Measurements from ENCODE around the gene ENTPD1.
"Not testable (repeated sequence)": the region's sequence is repeated elsewhere in the genome, so short reads cannot be mapped to it uniquely, and the experiment has no call there.

Gene ENTPD1

DNA sequence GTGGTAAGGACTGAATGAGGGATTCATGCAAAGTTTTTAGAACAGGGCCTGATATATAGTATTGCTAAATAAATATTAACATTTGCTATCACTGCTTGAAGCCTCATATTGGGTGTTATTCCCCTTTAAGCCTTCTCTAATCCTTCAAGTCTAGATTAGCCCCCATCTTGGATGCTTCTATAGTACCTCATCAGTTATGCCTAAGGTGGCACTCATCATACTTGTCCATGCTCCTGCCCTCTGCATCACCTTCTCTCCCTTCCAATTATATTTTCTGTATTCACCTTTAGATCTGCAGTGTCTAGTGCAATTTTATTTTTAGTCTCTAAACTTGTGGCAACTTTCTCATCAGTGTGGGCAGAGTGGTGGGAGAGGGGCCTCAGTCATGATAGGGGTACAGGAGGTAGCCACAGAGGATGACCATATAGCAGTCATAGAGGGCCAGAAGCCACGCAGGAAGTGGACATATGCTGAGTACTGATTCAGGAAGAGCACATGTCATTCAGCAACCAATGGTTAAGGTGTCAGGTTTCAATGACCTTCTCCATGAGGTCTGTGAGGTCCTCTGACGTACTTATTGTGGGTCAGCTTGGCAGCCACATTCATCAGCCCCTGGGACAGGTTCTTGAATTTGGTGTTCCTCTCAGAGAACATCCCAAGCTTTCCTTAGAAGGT lies 2.5 kb downstream of the ENTPD1 start:
- DNase-seq (ENCODE audit: low read depth, low spot score) = no peak

DNA sequence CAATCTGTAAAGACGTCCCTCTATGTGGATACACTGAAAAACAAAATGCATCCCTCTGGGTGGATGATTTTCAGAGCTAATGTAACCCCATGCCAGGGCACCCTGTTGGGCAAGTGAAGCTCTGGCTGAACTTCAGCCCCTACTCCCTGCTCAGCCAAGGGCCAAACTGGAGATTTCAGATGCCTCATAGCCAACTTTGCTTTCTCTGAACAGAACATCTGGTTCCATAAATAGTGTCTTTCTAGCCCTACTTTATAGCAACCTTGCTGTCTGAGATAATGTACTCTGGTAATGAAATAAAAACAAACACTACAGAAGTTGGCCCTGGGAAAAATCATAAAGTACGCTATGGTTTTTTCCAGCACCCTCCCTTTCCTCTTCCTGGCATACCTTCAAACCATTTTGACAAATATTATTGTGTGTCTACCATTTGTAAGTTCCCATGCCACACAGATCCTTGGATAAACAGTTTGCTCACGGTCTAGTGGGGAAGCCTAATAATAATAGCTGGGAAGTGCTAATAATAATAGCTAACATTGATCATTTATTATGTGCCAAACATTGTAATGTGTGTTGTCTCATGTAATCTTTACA lies 3.4 kb downstream of the ENTPD1 start:
- DNase-seq (ENCODE audit: low read depth, low spot score) = no peak

DNA sequence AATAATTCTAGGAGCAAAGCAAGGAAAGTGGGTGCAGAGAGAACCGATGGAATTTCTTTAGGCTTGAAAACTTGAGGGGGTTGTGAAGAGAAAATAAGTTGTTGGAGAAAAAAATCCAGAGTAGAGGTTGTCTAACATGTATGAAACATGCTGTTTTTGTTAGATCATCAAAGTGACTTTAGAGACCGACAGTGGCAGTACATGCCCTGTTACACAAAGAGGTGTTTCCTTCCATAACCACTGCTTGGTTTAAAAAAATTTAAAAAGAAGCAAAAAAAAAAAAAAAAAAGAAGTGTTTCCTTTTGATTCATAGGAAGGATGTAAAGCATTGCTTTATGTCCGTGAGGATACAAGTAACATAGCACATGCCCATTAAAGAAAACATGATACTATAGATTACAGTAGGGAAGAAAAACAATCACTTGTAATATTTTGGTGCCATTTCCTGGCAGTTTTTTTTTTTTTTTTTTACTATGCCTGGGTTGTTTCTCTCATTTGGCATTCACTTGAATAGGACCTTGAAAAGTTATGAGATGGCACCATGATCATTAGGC lies 6.1 kb downstream of the ENTPD1 start:
- DNase-seq (ENCODE audit: low read depth, low spot score) = no peak

DNA sequence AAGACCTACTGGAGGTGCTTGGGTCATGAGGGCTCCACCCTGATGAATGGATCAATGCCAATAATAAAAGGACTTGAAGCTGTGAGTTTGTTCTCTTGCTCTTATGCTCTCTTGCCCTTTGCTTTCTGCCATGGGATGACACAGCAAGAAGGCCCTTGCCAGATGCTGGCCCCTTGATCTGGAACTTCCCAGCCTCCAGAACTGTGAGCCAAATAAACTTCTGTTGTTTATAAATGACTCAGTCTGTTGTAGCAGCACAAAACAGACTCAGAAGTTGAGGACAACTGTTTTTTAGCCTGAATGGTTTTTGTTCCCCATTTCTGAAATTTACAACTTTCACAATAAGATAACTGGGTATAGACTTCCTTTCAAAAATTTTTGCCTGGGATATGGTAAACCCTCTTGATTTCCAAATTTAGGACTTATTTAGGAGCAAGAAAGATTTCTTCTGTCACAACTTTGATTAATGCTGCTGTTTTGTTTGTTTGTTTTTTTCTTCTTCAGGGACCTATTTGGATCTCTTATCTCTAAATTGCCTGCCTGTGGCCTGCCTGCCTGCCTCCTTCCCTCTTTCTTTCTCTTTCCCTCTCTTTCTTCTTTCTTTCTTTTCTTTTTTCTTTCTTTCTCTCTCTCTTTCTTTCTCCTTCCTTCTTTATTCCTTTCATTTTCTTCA lies 12.1 kb downstream of the ENTPD1 start:
- DNase-seq (ENCODE audit: low read depth, low spot score) = peak; percentile 9

DNA sequence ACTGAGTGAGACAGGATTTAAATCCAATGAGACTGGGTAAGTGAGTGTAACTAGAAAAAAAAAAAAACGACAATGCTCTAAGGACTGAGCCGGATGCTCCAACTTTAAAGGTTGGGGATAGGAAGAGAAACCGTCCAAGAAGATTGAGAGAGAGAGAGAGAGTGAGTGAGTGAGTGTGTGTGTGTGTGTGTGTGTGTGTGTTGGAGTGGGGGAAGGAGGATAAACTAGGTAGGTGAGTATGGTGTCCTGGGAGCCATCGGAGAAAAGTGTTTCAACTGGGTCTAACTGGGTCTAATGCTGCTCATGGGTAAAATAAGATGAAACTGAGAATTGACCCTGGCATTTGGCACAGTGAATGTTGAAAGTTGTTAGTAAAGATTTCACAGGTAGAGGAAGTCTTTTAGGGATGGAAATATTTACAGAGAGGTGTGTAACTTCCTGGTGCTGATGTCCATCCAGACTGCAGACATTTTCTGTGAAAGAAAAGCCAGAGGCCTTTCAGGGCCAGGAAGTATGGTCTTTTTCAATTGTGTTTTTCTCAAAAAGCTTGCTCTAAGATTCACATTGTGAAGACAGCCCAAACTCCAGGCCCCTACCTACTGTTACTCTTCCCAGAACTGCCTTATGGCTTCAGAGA lies 14.2 kb downstream of the ENTPD1 start:
- no peak for DNase-seq (ENCODE audit: low read depth, low spot score)

DNA sequence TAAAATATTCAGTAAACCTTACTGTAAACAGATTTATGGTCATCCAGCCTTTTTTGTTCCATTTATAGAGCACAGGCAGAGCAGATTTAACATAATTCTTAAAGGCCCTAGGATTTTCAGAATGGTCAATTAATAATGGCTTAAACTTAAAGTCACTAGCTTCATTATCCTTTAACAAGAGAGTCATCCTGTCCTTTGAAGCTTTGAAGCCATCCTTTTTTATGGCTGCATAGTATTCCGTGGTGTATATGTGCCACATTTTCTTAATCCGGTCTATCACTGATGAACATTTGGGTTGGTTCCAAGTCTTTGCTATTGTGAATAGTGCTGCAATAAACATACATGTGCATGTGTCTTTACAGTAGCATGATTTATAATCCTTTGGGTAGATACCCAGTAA lies 17.5 kb downstream of the ENTPD1 start:
- DNase-seq (ENCODE audit: low read depth, low spot score) = not testable (repeated sequence)

DNA sequence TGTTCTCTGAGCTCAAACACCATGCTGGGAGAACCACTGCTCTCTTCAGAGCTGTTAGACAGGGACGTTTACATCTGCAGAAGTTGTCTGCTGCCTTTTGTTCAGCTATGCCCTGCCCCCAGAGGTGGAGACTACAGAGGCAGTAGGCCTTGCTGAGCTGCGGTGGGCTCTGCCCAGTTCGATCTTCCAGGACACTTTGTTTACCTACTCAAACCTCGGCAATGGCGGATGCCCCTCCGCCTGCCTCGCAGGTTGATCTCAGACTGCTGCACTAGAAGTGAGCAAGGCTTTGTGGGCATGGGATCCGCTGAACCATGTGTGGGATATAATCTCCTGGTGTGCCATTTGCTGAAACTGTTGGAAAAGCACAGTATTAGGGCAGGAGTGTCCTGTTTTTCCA lies 21.7 kb downstream of the ENTPD1 start:
- DNase-seq (ENCODE audit: low read depth, low spot score) = not testable (repeated sequence)

DNA sequence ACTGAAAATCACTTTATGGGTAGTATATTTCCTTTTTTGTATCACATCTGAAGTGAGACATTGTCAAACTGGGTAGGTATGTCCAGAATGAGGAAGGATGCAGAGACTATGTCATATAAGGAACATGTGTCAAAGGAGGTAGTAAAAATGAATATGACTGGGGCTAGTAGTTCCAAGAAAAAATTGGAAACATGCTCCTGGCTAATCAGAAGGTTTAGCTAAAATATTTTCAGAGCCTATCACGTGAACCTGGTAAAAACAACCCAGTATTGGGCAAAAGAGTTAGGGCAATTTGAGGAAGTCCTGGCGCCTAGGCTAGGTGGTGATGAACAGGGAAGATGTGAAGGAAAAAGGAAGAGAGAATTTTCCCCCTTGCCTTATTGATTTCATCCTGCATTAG lies 26.4 kb downstream of the ENTPD1 start:
- DNase-seq (ENCODE audit: low read depth, low spot score) = no peak

DNA sequence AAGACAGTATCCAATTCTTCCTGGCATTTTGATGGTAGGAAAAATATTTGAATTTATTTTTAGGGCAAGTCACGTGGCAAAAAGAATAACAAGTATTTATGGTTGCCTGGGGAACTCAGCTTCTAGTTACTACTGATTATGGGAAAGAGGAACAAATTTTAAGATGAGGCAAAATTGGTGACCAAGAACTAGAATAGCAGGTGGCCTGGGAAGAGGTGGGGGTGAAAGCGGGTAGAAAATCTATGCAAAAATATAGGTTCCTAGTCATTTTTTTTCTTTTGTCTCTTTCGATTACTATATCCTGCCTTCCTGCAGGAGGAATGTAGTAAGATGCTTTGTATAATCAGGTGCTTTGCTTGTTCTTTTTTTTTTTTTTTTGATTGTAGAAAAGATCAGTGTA lies 27.8 kb downstream of the ENTPD1 start:
- DNase-seq (ENCODE audit: low read depth, low spot score) = no peak

DNA sequence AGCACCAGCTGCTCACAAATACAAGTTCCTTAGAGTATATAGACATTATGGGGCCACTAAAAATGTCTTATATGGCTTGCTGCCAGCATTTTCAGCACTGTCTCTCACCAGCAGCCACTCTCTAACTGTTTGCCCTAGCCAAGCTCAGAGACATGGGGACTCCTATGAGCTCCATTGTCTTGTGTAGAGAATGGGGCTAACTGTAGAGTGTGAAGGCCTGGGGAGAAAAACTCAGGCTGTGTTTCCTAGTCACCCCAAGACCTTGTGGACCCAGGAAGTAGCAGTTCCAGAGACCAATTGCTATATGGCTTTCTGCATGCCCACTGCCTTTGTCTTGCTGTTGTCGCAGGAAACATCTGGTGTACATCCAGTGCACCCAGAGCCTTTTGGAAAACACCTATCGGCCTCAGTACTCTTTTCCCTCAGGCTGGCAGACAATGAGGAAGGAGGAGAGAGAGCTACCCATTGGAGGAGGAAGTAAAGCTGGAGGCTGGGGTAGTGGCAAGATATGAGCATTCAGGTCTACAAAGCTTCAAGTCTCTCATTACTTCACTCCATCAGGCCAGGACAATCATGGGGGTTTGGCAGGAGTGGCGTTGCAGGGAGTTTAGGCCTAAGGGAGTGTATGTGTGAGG lies 28.4 kb downstream of the ENTPD1 start:
- no peak for DNase-seq (ENCODE audit: low read depth, low spot score)

DNA sequence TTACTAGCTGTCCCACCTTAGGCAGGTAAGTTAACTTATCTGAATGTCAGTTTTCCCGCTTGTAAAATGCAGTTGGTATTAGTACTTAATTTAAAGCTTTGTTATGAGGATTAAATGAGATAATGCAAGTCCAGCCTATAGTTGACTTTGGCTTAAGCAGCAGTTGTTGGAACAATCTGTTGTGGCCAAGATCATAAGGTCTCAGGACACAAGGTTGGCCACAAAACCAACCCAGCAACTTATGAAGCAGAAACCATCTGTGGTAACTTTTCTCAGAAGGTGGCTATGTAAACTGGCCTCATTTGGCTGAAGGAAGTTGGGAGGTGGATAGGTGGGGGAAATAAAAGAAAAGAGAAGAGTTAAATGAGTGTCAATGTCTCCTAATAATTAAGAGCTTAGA lies 29.4 kb downstream of the ENTPD1 start:
- no peak for DNase-seq (ENCODE audit: low read depth, low spot score)

DNA sequence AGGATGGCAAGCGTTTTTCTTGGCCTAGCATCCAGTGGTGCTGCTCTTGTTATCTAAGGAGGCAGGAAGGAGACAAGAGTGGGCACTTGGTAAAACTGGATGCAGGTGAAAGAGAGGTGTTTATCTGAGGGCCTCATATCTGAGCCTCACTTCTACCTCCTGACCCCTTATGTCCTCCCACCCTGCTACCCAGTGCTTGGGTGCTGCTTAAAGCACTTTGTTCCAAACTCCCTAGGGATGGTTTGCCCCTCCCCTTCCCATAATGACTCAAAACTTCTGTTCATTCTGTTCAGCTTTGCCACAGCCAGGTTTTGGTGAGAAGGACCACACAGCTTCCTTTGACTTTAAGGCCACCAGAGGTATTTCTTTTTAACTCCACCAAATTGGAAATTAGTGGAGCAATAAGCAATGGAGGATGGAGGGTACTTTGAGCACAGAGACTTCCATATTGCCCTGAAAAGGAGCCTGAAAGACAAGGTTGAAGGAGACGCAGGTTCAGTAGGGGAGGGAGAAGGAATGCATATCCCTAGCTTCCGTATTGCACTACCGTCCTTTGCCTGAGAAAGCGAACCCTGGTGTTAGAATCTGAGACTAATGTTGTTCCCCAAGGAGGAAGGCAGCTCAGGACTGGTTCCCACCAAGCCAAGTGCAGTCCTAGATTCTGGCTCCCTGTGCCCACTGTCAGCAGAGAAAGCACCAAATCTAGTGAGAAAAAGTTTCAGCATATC lies 30.1 kb downstream of the ENTPD1 start:
- DNase-seq (ENCODE audit: low read depth, low spot score) = no peak

DNA sequence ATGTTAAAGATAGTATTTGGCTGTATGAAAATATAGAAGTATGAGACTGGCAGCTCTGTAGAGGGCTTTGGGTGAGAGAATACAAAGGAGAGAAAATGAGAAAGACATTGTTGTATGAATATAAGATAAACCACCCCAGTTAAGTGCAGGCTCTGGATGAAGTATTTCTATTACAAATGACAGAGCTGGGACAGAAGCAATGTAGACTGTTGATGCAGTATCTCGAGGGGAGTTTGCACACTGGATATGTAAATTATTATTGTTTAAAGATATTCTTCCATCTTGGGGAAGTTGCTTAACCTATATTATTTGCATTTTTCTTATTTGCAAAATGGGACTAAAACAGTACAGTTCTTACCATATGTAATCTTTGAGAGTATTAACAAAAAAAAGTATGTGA lies 31.5 kb downstream of the ENTPD1 start:
- no peak for DNase-seq (ENCODE audit: low read depth, low spot score)

DNA sequence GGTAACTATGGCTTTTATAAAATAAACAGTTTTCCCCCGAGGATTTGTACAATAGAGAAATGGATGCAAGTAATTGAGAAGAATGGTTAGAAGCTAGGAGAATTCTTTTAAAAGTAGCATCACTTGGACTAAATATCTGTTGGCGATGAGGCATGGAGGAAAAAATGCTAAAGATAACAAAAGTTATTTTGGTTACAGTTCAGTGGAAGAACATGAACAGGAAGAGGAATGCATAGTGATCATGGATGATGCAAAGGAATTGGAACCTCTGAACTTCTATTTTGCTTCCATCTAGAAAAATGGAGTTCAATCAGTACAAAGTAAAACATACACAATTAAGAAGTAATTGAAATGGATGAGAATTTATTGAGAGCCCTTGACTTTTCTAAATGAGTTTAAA lies 32.9 kb downstream of the ENTPD1 start:
- peak; percentile 52 for DNase-seq (ENCODE audit: low read depth, low spot score)

DNA sequence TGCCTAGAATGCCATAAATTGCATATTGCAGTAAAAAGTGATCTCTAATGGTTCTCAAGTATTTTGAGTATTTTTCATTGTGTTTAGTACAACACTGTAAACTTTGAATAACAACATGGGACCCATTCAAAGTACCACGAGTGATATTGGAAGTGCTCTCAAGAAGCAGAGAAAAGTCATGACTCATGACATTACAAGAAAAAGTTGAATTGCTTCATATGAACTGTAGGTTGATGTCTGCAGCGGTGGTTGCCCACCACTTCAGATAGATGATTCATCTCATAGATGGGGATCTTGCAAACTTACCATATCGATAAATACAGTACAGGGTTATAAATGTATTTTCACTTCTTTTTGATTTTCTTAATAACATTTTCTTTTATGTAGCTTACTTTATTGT lies 33.9 kb downstream of the ENTPD1 start:
- no peak for DNase-seq (ENCODE audit: low read depth, low spot score)

DNA sequence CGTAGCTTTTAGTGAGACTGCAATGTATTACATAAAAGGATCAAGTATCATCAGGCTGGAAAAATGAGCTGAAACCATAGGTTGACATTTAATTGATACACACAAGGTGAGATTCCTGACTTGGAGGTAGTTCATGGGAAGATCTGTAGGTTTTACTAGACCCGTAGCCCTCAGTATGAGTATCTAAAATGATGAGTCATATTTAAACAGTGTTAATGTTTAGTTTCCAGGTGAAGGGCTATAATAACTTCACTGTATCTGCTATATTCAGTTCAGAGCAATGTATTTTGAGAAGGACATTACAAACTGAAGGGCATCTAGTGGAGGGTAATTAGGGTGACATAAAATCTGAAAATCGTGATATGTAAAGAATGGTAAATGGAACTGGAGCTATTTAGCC lies 35.0 kb downstream of the ENTPD1 start:
- DNase-seq (ENCODE audit: low read depth, low spot score) = no peak

DNA sequence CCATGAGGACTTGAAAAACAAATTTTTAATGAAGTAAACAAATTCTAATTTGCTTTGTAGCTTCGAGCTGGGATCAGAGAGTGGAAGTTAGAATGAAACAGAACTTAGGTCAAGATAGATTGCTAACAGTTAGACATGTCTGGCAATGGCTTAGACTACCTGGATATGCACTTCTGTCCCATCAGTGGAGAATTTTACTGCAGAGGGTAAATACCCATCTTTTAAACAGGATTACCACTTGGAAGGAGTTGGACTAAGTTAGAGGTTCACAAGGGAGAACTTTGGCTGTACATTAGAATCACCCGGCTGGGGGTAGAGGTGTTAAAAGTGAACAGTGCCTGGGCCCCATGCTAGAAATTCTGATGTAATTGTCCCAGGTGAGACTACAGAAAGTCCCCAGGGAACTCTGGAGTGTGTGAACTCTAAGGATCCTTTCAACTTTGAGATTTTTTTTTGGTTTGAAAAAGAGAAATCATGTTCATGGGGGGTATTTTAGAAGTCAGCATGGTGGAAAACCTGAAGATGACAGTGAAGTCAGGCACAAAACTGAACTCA lies 35.5 kb downstream of the ENTPD1 start:
- DNase-seq (ENCODE audit: low read depth, low spot score) = no peak

DNA sequence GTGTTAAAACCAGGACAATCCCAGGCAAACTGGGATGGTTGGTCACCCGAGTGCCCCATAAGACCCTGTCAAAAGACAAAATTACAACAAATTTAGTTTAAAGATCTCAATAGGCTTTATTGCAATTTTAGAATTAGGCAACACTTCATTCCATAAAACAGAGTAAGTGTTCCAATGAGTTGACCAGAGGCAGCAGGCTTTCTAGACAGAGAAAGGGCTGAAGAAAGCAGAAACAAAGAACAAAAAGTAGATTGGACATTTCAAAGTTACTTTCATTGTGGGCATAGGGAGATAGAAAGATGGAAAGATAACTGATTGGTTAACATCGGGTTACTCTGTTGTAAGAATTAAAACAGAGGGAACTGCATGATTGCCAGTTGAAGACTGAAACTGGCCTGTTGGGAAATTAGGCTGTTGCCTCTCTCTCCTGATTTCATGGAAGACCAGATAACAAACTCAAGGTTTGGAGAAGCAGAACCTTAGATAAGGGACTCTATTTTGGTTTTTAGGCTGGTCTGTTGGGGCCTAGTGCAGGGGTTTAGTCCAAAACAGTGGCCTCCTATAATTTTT lies 36.3 kb downstream of the ENTPD1 start:
- DNase-seq (ENCODE audit: low read depth, low spot score) = no peak

DNA sequence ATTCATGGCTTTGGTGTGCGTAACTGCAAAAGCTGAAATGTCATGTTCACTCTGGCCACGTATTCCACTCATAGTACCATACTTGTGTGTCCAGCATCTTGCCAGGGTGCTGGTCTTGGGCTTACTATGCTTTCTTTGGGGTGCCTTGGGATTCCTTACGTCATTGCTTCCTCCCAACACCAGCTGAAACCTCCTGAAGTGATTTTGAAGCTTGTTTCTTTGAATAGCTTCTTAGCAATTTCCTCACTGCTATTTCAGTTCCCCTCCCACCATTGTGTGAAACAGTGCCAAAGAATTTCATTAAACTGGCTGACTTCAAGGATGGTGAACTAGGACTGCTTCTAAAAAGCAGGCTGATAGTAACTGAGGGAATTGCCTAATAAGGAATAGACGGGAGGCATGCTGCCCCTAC lies 36.9 kb downstream of the ENTPD1 start:
- DNase-seq (ENCODE audit: low read depth, low spot score) = peak; percentile 52

DNA sequence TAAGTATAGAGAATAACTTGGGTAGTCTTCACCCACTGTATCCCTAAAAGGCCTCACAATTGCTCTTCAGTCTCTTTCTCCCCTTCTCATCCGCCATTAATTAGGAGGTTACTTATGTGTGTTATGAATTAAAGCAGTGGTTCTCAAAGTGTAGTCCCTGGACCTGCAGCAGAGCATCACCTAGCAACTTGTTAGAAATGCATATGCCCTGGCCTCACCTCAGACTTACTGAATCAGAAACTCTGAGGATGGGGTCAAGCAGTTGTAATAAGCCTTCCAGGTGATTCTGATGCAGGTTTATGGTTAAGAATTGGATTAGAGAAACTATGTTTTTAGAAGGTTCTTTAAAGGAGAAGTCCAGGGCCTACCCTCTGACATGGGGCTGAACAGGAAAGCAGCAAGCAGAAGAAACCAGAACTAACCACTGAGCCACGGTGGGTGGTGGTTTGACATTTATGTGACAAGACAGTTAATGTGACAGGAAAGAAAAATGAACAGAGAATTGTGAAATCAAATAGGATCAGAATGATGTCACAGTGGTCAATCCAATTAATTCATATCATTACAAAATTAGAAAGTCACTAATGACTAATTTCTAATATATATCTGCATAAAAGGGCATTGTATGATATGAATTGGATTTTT lies 37.6 kb downstream of the ENTPD1 start:
- no peak for DNase-seq (ENCODE audit: low read depth, low spot score)
